OCI-LY1 (cell line): Measurements from ENCODE around the gene RBM44.

Experiments used
- H2AFZ ChIP-seq: fragments of 200-600 bp; sonication (generic), shearing (Covaris generic); 2 replicates; pipeline ENCODE4 v1.6.0; 2014; ENCODE audit warnings: antibody characterized with exemption, mild to moderate bottlenecking, low read length
- H3F3A ChIP-seq: fragments of 200-600 bp; sonication (generic), shearing (Covaris generic); 2 replicates; pipeline ENCODE4 v1.6.0; 2014; ENCODE audit warnings: mild to moderate bottlenecking, antibody characterized with exemption, low read length, moderate library complexity; ENCODE audit not compliant: insufficient read depth
- H3K27ac ChIP-seq: fragments of 200-600 bp; sonication (generic); 2 replicates; pipeline ENCODE4 v1.5.1; 2014; ENCODE audit warnings: low read length, mixed run types, mild to moderate bottlenecking, low read depth; ENCODE audit not compliant: poor library complexity, severe bottlenecking
- H3K27me3 ChIP-seq: fragments of 200-600 bp; sonication (generic); 2 replicates; pipeline ENCODE4 v1.6.0; 2014; ENCODE audit warnings: antibody characterized with exemption, mild to moderate bottlenecking, low read length, moderate library complexity; ENCODE audit not compliant: insufficient read depth
- H3K36me3 ChIP-seq: fragments of 200-600 bp; sonication (generic); 2 replicates; pipeline ENCODE4 v1.6.1; 2014; ENCODE audit warnings: mild to moderate bottlenecking, antibody characterized with exemption, low read length, moderate library complexity, mixed read lengths; ENCODE audit not compliant: insufficient read depth
- H3K4me1 ChIP-seq: fragments of 200-600 bp; sonication (generic); 2 replicates; pipeline ENCODE4 v1.5.1; 2014; ENCODE audit warnings: mild to moderate bottlenecking, low read length, moderate library complexity; ENCODE audit not compliant: insufficient read depth, severe bottlenecking
- H3K4me2 ChIP-seq: fragments of 200-600 bp; sonication (generic), shearing (Covaris generic); 2 replicates; pipeline ENCODE4 v1.6.1; 2014; ENCODE audit warnings: low read length
- H3K4me3 ChIP-seq: fragments of 200-600 bp; sonication (generic); 2 replicates; pipeline ENCODE4 v1.5.1; 2014; ENCODE audit warnings: low read length, low read depth, mild to moderate bottlenecking, mixed read lengths; ENCODE audit not compliant: poor library complexity, severe bottlenecking
- H3K79me2 ChIP-seq: fragments of 200-600 bp; shearing (Covaris generic); 2 replicates; pipeline ENCODE4 v1.6.1; 2016; ENCODE audit warnings: mixed run types, low read length, mixed read lengths; ENCODE audit not compliant: insufficient read depth
- H3K9ac ChIP-seq: fragments of 200-600 bp; sonication (generic), shearing (Covaris generic); 2 replicates; pipeline ENCODE4 v1.6.1; 2014; ENCODE audit warnings: mild to moderate bottlenecking, low read length, mixed read lengths
- H3K9me2 ChIP-seq: fragments of 200-600 bp; sonication (generic), shearing (Covaris generic); 2 replicates; pipeline ENCODE4 v1.6.1; 2014; ENCODE audit warnings: low read depth, mild to moderate bottlenecking, low read length, mixed read lengths
- H3K9me3 ChIP-seq: fragments of 200-600 bp; shearing (Covaris generic); 2 replicates; pipeline ENCODE4 v1.6.1; 2014; ENCODE audit warnings: low read length, mixed read lengths
- H4K20me1 ChIP-seq: fragments of 200-600 bp; sonication (generic), shearing (Covaris generic); 2 replicates; pipeline ENCODE4 v1.6.0; 2016; ENCODE audit warnings: mild to moderate bottlenecking, low read length; ENCODE audit not compliant: insufficient read depth
- CTCF ChIP-seq: fragments of 200-600 bp; sonication (generic), shearing (Covaris generic); IDR thresholded peaks from 2 replicates; pipeline ENCODE4 v1.5.1; 2017; ENCODE audit warnings: mild to moderate bottlenecking, antibody characterized with exemption, low read length, moderate library complexity, mixed read lengths
- EZH2 ChIP-seq: fragments of 200-600 bp; sonication (generic), shearing (Covaris generic); IDR thresholded peaks from 2 replicates; pipeline ENCODE4 v1.8.0; 2017; ENCODE audit warnings: borderline replicate concordance, mixed run types, mild to moderate bottlenecking, antibody characterized with exemption, low read length, moderate library complexity, mixed read lengths

The RBM44 gene

GRCh38 chr2:237752761-237753165, 45.8 kb upstream of the RBM44 start:
- no peaks in the 10 kb centered on the region for H3K27me3 ChIP-seq
- H3K9me2 ChIP-seq = no peaks in the 10 kb centered on the region
- H3K9ac ChIP-seq = no peak overlapping the region
- no peaks in the 10 kb centered on the region for H3F3A ChIP-seq
- H3K4me3 ChIP-seq = no peak overlapping the region
- no peaks in the 10 kb centered on the region for H3K9me3 ChIP-seq
- no peaks in the 10 kb centered on the region for H3K79me2 ChIP-seq
- no peak overlapping the region for H3K27ac ChIP-seq
- TF ChIP-seq EZH2 (no peak), CTCF (no peak)
- peaks cover 90% of the 10 kb centered on the region for H3K36me3 ChIP-seq
- no peak overlapping the region for H3K4me2 ChIP-seq
- no peak overlapping the region for H2AFZ ChIP-seq
- no peaks in the 10 kb centered on the region for H4K20me1 ChIP-seq
- no peaks in the 10 kb centered on the region for H3K4me1 ChIP-seq

DNA sequence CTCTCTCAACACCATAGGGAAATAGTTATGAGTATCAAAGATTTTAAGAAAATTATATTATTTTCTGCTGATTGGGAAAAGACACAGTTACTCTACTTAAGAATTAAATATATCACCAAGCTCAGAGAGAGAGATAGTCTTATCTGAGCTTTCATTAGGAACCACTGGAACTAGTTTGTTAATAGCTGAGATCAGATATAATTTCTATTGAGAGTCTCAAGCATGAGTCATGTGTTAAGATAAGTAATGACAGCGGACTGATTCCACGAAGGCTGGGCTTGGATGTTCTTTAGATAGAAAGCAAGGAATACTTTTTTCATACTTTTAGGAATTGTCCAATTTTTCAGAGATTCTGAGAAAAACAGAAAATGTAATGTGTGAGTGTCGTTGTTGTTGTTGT, 44.4 kb upstream of the RBM44 start:
- no peak overlapping the region for H3K9ac ChIP-seq
- no peak overlapping the region for H3K4me2 ChIP-seq
- TF ChIP-seq CTCF = no peak
- TF ChIP-seq EZH2 = no peak
- no peak overlapping the region for H2AFZ ChIP-seq
- H3F3A ChIP-seq = no peaks in the 10 kb centered on the region
- no peaks in the 10 kb centered on the region for H3K27me3 ChIP-seq
- no peaks in the 10 kb centered on the region for H3K79me2 ChIP-seq
- H3K36me3 ChIP-seq = peaks cover 90% of the 10 kb centered on the region
- H3K27ac ChIP-seq = no peak overlapping the region
- H3K9me2 ChIP-seq = no peaks in the 10 kb centered on the region
- H4K20me1 ChIP-seq = no peaks in the 10 kb centered on the region
- no peaks in the 10 kb centered on the region for H3K4me1 ChIP-seq
- H3K4me3 ChIP-seq = no peak overlapping the region
- no peaks in the 10 kb centered on the region for H3K9me3 ChIP-seq

DNA sequence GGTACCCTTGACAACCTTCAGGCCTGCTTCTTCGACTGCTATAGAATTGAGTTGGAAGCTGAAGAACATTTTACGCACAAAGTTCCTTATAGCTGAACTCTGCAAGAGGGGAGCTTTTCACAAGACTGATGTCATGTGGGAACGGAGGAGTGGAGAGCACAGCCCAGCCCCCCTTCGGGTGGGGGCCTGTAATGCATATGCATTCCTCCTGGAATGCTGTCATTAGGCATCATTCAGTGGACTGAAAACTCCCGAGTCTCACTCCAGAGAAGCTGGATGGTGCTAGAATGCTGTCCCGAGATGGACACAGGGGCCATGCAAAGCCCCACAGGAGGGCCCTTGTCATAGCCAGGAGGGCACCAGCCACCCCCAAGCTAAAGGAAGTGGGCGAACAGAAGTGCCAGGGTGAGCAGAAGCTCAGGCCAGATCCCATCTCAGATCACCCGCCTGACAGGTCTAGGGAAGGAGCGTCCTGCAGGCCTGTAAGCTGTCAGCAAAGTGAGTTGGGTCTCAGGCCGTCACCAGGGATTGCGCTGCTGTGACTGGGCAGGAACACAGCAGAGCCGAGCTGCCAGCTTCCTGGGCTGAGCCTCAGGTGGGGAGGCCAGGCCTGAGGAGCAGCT, 43.8 kb upstream of the RBM44 start:
- Histone ChIP-seq H3K27me3 (no peaks in the 10 kb centered on the region), H3K4me1 (no peaks in the 10 kb centered on the region), H3K9me2 (no peaks in the 10 kb centered on the region), H3K79me2 (no peaks in the 10 kb centered on the region), H4K20me1 (no peaks in the 10 kb centered on the region), H3F3A (no peaks in the 10 kb centered on the region), H3K9me3 (no peaks in the 10 kb centered on the region), H3K27ac (no peak overlapping the region), H3K4me3 (no peak overlapping the region), H3K4me2 (no peak overlapping the region), H3K36me3 (peaks cover 89% of the 10 kb centered on the region), H2AFZ (no peak overlapping the region), H3K9ac (no peak overlapping the region)
- TF ChIP-seq EZH2 = no peak
- no peak for TF ChIP-seq CTCF
